GM10248 (cell line): ENCODE measurements around the gene PTPN18.

ENCODE experiments used
- CTCF ChIA-PET: fragments of 300-600 bp; sonication (Branson Sonifier 250); formaldehyde crosslinking; extraction: SDS; loops from one replicate; lab custom pipeline; 2021; ENCODE audit warnings: antibody characterized with exemption; lab: Yijun Ruan, JAX
- POLR2A ChIA-PET: fragments of 350-650 bp; sonication (Branson Sonifier 250); formaldehyde crosslinking; extraction: SDS; loops from one replicate; lab custom pipeline; 2020; ENCODE audit warnings: antibody characterized with exemption; lab: Yijun Ruan, JAX
- DNase-seq: peaks from one replicate; pipeline ENCODE4 v3.0.0; 2012; ENCODE audit errors: extremely low spot score
- TF ChIP-seq, protein P1 (sequence below): IDR thresholded peaks from 2 replicates; pipeline ENCODE4 v1.5.1; 2012; ENCODE audit warnings: mild to moderate bottlenecking, low read depth; ENCODE audit errors: extremely low read depth, missing control alignments, control extremely low read depth

PTPN18 gene

DNA sequence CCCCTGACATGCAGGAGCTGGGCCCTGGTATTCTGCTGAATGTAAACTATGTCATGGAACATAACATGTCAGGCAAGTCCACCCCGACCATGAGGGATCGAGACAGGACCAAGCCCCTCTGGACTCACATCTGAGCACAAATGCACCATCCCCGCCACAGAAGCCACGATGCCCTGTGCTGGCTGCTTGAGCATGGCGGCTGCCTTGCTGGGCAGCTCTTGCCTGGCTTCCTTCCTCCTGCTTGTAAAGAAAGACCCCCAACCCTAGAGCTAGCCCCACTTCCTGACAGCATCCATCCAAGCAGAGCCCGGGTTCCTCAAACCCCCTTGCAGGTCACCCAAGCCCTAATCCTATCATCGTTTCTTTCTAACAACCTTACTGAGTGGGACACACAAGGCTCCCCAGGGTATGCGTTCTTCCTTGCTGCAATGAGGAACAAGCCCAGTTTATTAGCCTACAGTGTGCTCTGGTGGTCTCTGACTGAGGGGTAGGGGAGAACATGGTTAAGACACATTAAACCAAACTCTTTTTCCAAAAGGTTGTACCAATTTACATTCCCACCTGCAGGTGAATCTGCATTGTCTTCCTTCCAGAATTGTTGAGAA is 26.6 kb downstream of the PTPN18 start:
- DNase-seq = no peak
- CTCF ChIA-PET = interaction anchor here (1.0 to 2.5 kb wide), 4 partner anchors 9 to 50 kb away, joined by 3 to 9 read pairs (median 8); partner anchors contain the start of gene IMP4
- TF ChIP-seq, protein P1, sequence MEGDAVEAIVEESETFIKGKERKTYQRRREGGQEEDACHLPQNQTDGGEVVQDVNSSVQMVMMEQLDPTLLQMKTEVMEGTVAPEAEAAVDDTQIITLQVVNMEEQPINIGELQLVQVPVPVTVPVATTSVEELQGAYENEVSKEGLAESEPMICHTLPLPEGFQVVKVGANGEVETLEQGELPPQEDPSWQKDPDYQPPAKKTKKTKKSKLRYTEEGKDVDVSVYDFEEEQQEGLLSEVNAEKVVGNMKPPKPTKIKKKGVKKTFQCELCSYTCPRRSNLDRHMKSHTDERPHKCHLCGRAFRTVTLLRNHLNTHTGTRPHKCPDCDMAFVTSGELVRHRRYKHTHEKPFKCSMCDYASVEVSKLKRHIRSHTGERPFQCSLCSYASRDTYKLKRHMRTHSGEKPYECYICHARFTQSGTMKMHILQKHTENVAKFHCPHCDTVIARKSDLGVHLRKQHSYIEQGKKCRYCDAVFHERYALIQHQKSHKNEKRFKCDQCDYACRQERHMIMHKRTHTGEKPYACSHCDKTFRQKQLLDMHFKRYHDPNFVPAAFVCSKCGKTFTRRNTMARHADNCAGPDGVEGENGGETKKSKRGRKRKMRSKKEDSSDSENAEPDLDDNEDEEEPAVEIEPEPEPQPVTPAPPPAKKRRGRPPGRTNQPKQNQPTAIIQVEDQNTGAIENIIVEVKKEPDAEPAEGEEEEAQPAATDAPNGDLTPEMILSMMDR = no peak
- POLR2A ChIA-PET = no interaction called here

DNA sequence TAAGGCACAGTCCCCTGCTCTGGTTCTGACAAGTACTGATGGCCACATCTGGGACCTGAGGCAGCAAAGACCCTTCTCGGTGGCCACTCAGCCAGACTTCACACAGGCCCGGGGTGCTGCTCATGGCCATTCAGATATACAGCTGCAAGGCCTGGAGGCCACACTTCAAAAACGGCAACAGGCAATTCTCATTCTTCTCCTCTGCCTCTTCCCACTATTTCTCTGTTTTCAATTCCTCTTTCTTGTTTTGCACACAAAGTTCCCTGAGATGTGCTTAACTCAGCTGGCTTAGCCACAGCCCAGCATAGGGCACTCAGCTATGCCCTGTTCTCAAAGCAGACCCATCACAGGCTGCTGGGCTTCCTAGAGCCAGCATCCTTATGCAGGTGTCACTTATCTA is 29.9 kb downstream of the PTPN18 start:
- TF ChIP-seq, protein P1 = no peak
- POLR2A ChIA-PET = no interaction called here

DNA sequence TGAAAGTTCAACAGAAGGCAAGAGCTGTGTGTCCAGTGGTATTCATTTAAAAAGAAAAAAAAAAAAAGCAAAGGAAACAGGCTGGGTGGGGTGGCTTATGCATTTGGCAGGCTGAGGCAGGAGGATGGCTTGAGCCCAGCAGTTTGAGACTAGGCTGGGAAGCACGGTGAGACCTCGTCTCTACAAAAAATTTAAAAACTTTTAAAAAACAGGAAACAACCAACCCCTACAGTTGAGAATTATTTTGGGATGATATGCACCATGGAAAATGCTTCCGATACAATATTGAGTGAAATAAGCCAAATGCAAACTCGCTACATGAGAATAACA is 31.2 kb downstream of the PTPN18 start:
- ChIA-PET POLR2A (no interaction called here), CTCF (interaction anchor here (1.6 to 5.2 kb wide), 3 partner anchors 9 to 17 kb away, joined by 6 to 51 read pairs (median 39); no protein-coding TSS in a partner anchor)
- no peak for DNase-seq
- TF ChIP-seq, protein P1 = no peak

More for the DNA sequence above, 29.9 kb downstream of the PTPN18 start:
- no peak for DNase-seq
- CTCF ChIA-PET = interaction anchor here (1.0 to 2.2 kb wide), 3 partner anchors 9 to 44 kb away, joined by 5 to 16 read pairs (median 6); partner anchors contain the start of gene IMP4

DNA sequence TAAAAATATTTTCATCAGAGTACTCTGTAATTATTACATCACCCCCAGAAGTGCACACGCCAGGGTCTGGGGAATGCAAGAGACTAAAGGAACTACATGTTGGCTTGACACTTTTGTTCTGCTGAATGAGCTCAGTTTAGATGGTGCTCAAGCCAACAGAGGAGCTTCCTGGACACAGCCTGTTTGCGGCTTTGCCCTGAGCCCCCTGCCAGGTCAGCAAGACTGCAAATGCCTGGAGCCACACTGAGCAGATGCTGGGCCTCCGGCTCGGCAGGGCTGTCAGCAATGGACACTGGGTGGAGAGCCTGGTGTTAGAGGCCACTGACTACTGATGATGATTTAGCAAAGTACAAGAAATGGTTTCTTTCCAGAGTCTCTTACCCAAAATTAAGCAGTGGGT is 31.9 kb downstream of the PTPN18 start:
- CTCF ChIA-PET = interaction anchor here (0.7 to 5.2 kb wide), 4 partner anchors 10 to 21 kb away, joined by 3 to 51 read pairs (median 22); no protein-coding TSS in a partner anchor
- POLR2A ChIA-PET = interaction anchor here (0.9 kb wide), 1 partner anchor 11 kb away, joined by 3 read pairs; no protein-coding TSS in a partner anchor
- DNase-seq = no peak
- TF ChIP-seq, protein P1 = no peak

DNA sequence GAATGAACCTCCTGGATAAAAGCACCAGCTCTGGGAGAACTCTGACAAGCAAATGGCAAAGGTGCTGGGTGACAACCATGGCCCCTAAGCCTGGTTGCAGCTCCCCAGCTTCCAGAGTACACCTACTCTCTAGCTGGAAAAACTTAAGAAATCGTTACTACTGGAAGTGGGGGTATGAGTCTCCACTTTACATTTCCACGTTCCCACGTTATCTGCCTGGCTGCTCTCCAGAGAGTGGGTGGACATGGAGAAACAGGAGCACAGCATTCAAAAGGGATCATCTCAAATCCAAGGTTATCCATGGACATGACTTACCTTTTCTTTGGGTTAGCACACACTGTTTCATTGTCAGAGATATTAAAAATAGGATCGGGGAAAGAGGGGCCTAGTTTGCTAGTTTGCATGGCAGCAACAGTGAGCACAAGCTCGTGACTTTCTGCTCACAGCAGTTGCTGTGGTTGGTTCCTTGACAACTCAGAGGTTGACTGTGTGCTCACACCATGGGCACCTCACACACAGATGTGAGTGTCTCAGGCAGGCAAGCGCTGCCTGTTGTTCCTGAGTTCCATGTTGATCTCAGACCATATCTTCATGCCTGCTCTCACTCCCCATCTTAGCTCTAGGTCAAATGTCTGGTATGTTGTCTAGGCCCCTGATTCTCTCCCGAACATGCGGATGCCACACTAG is 32.5 kb downstream of the PTPN18 start:
- CTCF ChIA-PET = interaction anchor here (0.7 to 5.2 kb wide), 5 partner anchors 10 to 55 kb away, joined by 3 to 51 read pairs (median 8); no protein-coding TSS in a partner anchor
- POLR2A ChIA-PET = interaction anchor here (0.9 kb wide), 1 partner anchor 11 kb away, joined by 3 read pairs; no protein-coding TSS in a partner anchor
- DNase-seq = no peak
- TF ChIP-seq, protein P1 = no peak

DNA sequence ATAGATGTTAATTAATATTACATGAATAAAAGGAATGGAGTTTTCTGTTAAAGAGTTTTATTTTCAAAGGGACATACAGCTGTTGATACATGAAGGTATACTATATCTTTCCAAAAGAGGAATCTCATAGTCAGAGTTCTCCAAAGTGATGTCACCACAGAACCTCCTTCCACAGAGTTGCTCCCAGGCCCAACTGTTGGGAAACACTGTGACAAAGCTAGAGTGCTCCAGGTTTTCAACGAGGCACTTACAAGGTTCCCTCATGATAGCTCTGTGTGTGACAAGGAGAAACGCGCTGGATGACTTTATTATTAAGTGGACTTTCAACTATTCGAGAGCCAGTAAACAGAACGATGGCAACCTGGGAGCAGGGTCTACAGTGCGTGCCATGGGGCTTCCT is 33.5 kb downstream of the PTPN18 start:
- CTCF ChIA-PET = interaction anchor here (1.2 to 5.2 kb wide), 4 partner anchors 11 to 56 kb away, joined by 3 to 51 read pairs (median 24); no protein-coding TSS in a partner anchor
- POLR2A ChIA-PET = interaction anchor here (1.5 kb wide), 1 partner anchor 47 kb away, joined by 3 read pairs; the partner anchor contains the start of gene IMP4
- no peak for DNase-seq
- TF ChIP-seq, protein P1 = no peak
